ENCODE measurements around the gene CHN1.

The CHN1 gene

GRCh38 chr2:174760845-174761473, 244.2 kb downstream of the CHN1 start:
- no peak overlapping the region for H3K4me3 ChIP-seq

GRCh38 chr2:174759381-174760065, 245.7 kb downstream of the CHN1 start:
- Histone ChIP-seq H3K27ac (no peak overlapping the region), H3K4me3 (no peak overlapping the region)

More at GRCh38 chr2:174760845-174761473, 244.2 kb downstream of the CHN1 start:
- H3K27ac ChIP-seq: no peak overlapping the region

DNA sequence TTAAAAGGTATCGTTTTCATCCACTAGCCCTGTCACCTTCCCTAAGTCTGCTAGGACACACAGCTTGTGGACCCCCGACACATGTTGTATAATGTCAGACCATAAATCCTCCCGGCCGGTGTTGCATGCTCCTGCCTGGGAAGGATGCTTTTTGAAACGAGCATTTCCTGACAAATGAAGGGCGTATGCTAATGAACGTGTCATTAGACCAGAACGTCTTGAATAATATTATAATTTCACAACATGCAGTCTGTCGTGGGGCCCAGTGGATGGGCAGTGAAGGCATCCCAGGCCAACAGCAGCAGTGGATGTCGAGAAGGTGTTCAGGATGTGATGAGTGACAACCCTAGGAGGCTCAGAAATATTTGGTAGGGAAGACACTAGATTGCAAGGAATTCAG, 248.4 kb downstream of the CHN1 start:
- no peak overlapping the region for H3K4me3 ChIP-seq
- H3K27ac ChIP-seq: no peak overlapping the region

- Histone ChIP-seq H3K4me3 (no peak overlapping the region), H3K27ac (no peak overlapping the region)
Measured at GRCh38 chr2:174753038-174753633, 252.0 kb downstream of the CHN1 start.

GRCh38 chr2:174752403-174753037, 252.7 kb downstream of the CHN1 start:
- H3K4me3 ChIP-seq: no peak overlapping the region
- H3K27ac ChIP-seq: peak overlapping the region in 1 of 21 experiments; percentile 49

GRCh38 chr2:174750923-174751441, 254.2 kb downstream of the CHN1 start:
- H3K4me3 ChIP-seq: no peak overlapping the region
- H3K27ac ChIP-seq: peak overlapping the region in 2 of 21 experiments; percentile 14 to 26

DNA sequence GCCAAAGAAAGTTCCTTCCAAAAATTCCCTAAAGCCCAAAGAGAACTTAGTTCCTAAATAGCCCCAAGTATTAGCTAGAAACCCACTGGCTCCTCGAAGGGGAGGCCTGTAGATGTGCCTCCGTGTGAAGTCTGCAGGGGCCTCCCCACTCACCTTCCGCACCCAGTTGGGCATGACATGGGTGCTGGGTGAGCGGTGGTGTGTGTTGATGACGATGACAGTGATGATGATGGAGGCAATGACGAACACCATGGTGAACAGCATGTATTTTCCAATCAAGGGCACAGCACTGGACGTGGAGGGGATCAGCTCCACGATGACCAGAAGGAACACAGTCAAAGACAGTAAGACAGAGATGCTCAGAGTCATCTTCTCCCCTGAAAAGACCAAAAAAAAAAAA, 255.4 kb downstream of the CHN1 start:
- H3K27ac ChIP-seq: no peak overlapping the region
- H3K4me3 ChIP-seq: no peak overlapping the region

DNA sequence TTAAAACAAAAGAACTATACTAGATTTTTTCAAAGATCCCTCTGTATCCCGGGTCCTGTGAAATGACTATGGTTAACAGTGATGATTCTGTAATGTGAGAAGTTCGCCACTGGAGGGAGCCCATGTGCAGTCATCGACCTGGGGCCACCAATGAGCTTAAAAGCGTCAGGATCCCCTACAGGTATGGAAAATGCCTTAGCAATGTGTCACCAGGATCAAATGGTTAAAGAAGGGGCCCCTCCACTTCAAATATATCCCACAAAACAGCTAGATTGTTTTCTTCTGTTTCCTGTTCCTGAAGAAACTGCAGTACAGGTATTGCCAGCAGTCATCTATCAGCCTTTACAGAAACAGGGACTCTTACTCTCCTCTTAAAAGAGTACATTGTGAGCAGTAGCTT, 256.2 kb downstream of the CHN1 start:
- Histone ChIP-seq H3K4me3 (no peak overlapping the region), H3K27ac (no peak overlapping the region)
